Transverse colon (tissue), 4 donors: ENCODE data around the gene CCDC61. TPM values are rescaled to one million over a fixed set of nuclear protein-coding genes. Genes with fewer than 3 reads are reported as not detected.

Experiments
- DNase-seq: peaks from one replicate; pipeline ENCODE4 v3.0.0-alpha.2; 2019
- H3K27ac ChIP-seq, 4 donors: fragments of 200-600 bp; sonication (generic); 2 replicates each; pipeline ENCODE4 v1.5.1; 2016 to 2018; ENCODE audit warnings: inconsistent platforms in 4 of 4
- H3K27me3 ChIP-seq: fragments of 200-600 bp; sonication (generic); 2 replicates; pipeline ENCODE4 v1.5.1; 2017; ENCODE audit warnings: inconsistent platforms
- H3K36me3 ChIP-seq, 4 donors: fragments of 200-600 bp; sonication (generic); 2 replicates each; pipeline ENCODE4 v1.5.1; 2017 to 2019; ENCODE audit warnings: inconsistent platforms in 4 of 4
- H3K4me1 ChIP-seq, 4 donors: fragments of 200-600 bp; sonication (generic); 2 replicates each; pipeline ENCODE4 v1.5.1; 2017 to 2020; ENCODE audit warnings: inconsistent platforms in 4 of 4
- H3K4me3 ChIP-seq, 4 donors: fragments of 200-600 bp; sonication (generic); 1 replicate in 1 of 4; 2 replicates in 3 of 4; pipeline versions ENCODE4 v1.5.1 to v1.6.1; 2017 to 2019; ENCODE audit warnings: inconsistent platforms in 4 of 4
- H3K9me3 ChIP-seq, 2 donors: fragments of 200-600 bp; sonication (generic); 2 replicates each; pipeline ENCODE4 v1.5.1; 2017 to 2019; ENCODE audit warnings: inconsistent platforms in 2 of 2
- CTCF ChIP-seq, 5 experiments: fragments of 200-600 bp in 3 of 5; fragments of 450-650 bp in 2 of 5; sonication (generic) in 3 of 5; IDR thresholded peaks; 1 replicate in 2 of 5; 2 replicates in 3 of 5; pipeline ENCODE4 v1.5.1; 2016 to 2017; ENCODE audit warnings: antibody characterized with exemption in 5 of 5, inconsistent platforms in 3 of 5, mild to moderate bottlenecking in 2 of 5, moderate library complexity in 1 of 5
- EP300 ChIP-seq: sonication (generic); formaldehyde crosslinking; IDR thresholded peaks from one replicate; pipeline ENCODE4 v1.6.1; 2017; ENCODE audit warnings: antibody characterized with exemption, low read depth
- POLR2A ChIP-seq: fragments of 450-650 bp; IDR thresholded peaks from one replicate; pipeline ENCODE4 v1.6.1; 2016; ENCODE audit warnings: antibody characterized with exemption, mild to moderate bottlenecking, moderate library complexity
- POLR2AphosphoS5 ChIP-seq, 3 donors: sonication (generic); formaldehyde crosslinking; IDR thresholded peaks; one replicate each; pipeline ENCODE4 v1.6.1; 2016; ENCODE audit warnings: antibody characterized with exemption in 3 of 3
- WGBS, 2 donors: methylation state at CpG; one replicate each; pipeline ENCODE4 v1.1.5; 2018; ENCODE audit warnings: low coverage in 1 of 2; 5-methylcytosine and 5-hydroxymethylcytosine counted together
- in situ Hi-C, 4 donors: fragments of 200-750 bp; cut with MboI; loops; one replicate each; pipeline versions ENCODE4 v1.15.0 to v1.15.1; 2017; ENCODE audit warnings: low sequenced_read_pairs in 3 of 4, low pct_ligation_motif_present in 1 of 4, low pct_unique_long_range_greater_than_20kb in 1 of 4
- intact Hi-C: fragments of 100-400 bp; cut with DNase I; formaldehyde crosslinking; loops from one replicate; pipeline ENCODE4 v1.15.1; 2023; ENCODE audit warnings: low total_unique reads
- total RNA-seq, 4 donors: library from RNA; depleted of rRNA; stranded (reverse); fragments of >200 nt; gene quantifications; one replicate each; pipeline ENCODE4 v1.1.0, GENCODE V29; 2016

CCDC61 gene
- total RNA-seq, 4 donors from 2014 or later, result 7.8 to 18.7 (median 10.6) TPM

- peaks cover 56% of the 10 kb centered on the region for H3K27me3 ChIP-seq
Observed at GRCh38 chr19:45975306-45976070, 19.8 kb upstream of the CCDC61 start.

GRCh38 chr19:45976178-45976577 is 19.1 kb upstream of the CCDC61 start:
- no peaks in the 10 kb centered on the region for H3K36me3 ChIP-seq
- intact Hi-C loops (no loop called here), in situ Hi-C loops (no loop called here)
- H3K27me3 ChIP-seq, result peaks cover 49% of the 10 kb centered on the region
- 51% methylated on average over 12 of the region's 14 CpGs; no CpG with 5 or more reads in 1 of the 2 donors for WGBS, 2 donors
- no peak overlapping the region for H3K27ac ChIP-seq
- H3K4me3 ChIP-seq, result no peak overlapping the region
- no peaks in the 10 kb centered on the region for H3K9me3 ChIP-seq
- peaks cover 0 to 6% (median 2%) of the 10 kb centered on the region in 4 donors for H3K4me1 ChIP-seq
- no peak for DNase-seq
- TF ChIP-seq POLR2A, result no peak

More at GRCh38 chr19:45975306-45976070, 19.8 kb upstream of the CCDC61 start:
- TF ChIP-seq POLR2A (no peak), CTCF (IDR thresholded peaks at IDR 0.05) (no peak), POLR2AphosphoS5 (IDR thresholded peaks at IDR 0.05) (no peak), EP300 (no peak)
- Histone ChIP-seq H3K9me3 (no peaks in the 10 kb centered on the region), H3K27ac (no peak overlapping the region), H3K36me3 (no peaks in the 10 kb centered on the region), H3K4me3 (no peak overlapping the region), H3K4me1 (peaks cover 0 to 6% (median 2%) of the 10 kb centered on the region in 4 donors)
- in situ Hi-C loops (no loop called here), intact Hi-C loops (no loop called here)
- no peak for DNase-seq
- 73 to 80% methylated on average over 2 to 11 of the region's 11 CpGs for WGBS, 2 donors

- Histone ChIP-seq H3K27me3 (peaks cover 34% of the 10 kb centered on the region), H3K27ac (no peak overlapping the region)
- no peak for TF ChIP-seq POLR2A
- TF ChIP-seq CTCF (IDR thresholded peaks at IDR 0.05), result no peak
- TF ChIP-seq EP300, result no peak
- no peak for TF ChIP-seq POLR2AphosphoS5 (IDR thresholded peaks at IDR 0.05)
Observed at GRCh38 chr19:45978156-45978555, 17.1 kb upstream of the CCDC61 start.

GRCh38 chr19:45981350-45981749 is 13.9 kb upstream of the CCDC61 start:
- 46% methylated on average over 2 of the region's 2 CpGs; no CpG with 5 or more reads in 1 of the 2 donors for WGBS, 2 donors
- intact Hi-C loops, result no loop called here
- no peak overlapping the region for H3K4me3 ChIP-seq
- no peaks in the 10 kb centered on the region for H3K9me3 ChIP-seq
- peaks cover 23% of the 10 kb centered on the region for H3K27me3 ChIP-seq
- no peaks in the 10 kb centered on the region for H3K36me3 ChIP-seq
- H3K4me1 ChIP-seq, result no peaks in the 10 kb centered on the region
- in situ Hi-C loops, result no loop called here
- no peak overlapping the region for H3K27ac ChIP-seq
- TF ChIP-seq EP300, result no peak
- no peak for TF ChIP-seq CTCF (IDR thresholded peaks at IDR 0.05)
- TF ChIP-seq POLR2AphosphoS5 (IDR thresholded peaks at IDR 0.05), result no peak
- no peak for TF ChIP-seq POLR2A
- no peak for DNase-seq

More at GRCh38 chr19:45978156-45978555, 17.1 kb upstream of the CCDC61 start:
- Histone ChIP-seq H3K4me3 (no peak overlapping the region), H3K4me1 (peaks cover 0 to under 1% (median 0%) of the 10 kb centered on the region in 4 donors), H3K36me3 (no peaks in the 10 kb centered on the region), H3K9me3 (no peaks in the 10 kb centered on the region)
- 80 to 89% methylated on average over 5 to 7 of the region's 7 CpGs for WGBS, 2 donors
- DNase-seq, result no peak
- in situ Hi-C loops, result no loop called here
- intact Hi-C loops, result no loop called here

GRCh38 chr19:45985321-45985720 is 9.9 kb upstream of the CCDC61 start:
- Histone ChIP-seq H3K27me3 (peaks cover 27% of the 10 kb centered on the region), H3K36me3 (no peaks in the 10 kb centered on the region), H3K4me3 (no peak overlapping the region), H3K4me1 (no peaks in the 10 kb centered on the region), H3K27ac (no peak overlapping the region), H3K9me3 (no peaks in the 10 kb centered on the region)
- TF ChIP-seq POLR2A (no peak), CTCF (IDR thresholded peaks at IDR 0.05) (no peak), EP300 (no peak), POLR2AphosphoS5 (IDR thresholded peaks at IDR 0.05) (no peak)
- whole genome bisulfite sequencing, 2 donors, result 80 to 91% methylated on average over 1 to 7 of the region's 7 CpGs
- in situ Hi-C loops, result no loop called here
- intact Hi-C loops, result no loop called here
- DNase-seq, result no peak
